ENCODE data around the gene CLPTM1. TPM values are rescaled to one million over a fixed set of nuclear protein-coding genes. Genes with fewer than 3 reads are reported as not detected.

CLPTM1 gene
- total RNA-seq, 4 donors from 2014 or later, result 44.2 to 76.9 (median 56.3) TPM

DNA sequence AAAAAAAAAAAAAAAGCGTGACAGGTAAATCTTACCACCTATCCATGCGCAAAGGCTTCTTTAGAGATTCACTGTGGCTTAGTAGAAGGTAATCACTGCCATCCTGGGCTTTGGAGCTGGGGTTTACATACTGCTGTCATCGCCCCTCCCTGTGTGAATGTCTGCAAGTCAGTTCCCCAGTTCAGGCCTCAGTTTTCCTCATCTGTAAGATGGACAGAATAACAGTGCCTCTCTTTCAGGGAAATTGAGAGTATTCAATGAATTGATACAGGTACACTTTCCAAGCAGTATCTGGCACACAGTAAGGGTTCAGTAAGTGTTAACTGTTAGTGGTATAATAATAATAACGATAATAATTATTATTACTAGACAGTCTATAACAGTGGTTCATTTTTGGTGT lies 48.3 kb downstream of the CLPTM1 start:
- TF ChIP-seq POLR2A (IDR thresholded peaks at IDR 0.05), result no peak
- TF ChIP-seq, protein P1, sequence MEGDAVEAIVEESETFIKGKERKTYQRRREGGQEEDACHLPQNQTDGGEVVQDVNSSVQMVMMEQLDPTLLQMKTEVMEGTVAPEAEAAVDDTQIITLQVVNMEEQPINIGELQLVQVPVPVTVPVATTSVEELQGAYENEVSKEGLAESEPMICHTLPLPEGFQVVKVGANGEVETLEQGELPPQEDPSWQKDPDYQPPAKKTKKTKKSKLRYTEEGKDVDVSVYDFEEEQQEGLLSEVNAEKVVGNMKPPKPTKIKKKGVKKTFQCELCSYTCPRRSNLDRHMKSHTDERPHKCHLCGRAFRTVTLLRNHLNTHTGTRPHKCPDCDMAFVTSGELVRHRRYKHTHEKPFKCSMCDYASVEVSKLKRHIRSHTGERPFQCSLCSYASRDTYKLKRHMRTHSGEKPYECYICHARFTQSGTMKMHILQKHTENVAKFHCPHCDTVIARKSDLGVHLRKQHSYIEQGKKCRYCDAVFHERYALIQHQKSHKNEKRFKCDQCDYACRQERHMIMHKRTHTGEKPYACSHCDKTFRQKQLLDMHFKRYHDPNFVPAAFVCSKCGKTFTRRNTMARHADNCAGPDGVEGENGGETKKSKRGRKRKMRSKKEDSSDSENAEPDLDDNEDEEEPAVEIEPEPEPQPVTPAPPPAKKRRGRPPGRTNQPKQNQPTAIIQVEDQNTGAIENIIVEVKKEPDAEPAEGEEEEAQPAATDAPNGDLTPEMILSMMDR (IDR thresholded peaks at IDR 0.05), result no peak
- H3K36me3 ChIP-seq, result peaks cover 0 to 32% (median 0%) of the 10 kb centered on the region in 3 donors
- H3K27ac ChIP-seq, result no peak overlapping the region
- intact Hi-C loops (cut with DNase I), result no loop called here
- DNase-seq, result no peak
- H3K9me3 ChIP-seq, result no peaks in the 10 kb centered on the region
- peaks cover 7 to 16% (median 11%) of the 10 kb centered on the region in 3 donors for H3K4me1 ChIP-seq
- H3K27me3 ChIP-seq, result no peaks in the 10 kb centered on the region
- 84 to 95% methylated on average over 4 of the region's 4 CpGs for WGBS, 2 donors
- H3K4me3 ChIP-seq, result no peak overlapping the region

DNA sequence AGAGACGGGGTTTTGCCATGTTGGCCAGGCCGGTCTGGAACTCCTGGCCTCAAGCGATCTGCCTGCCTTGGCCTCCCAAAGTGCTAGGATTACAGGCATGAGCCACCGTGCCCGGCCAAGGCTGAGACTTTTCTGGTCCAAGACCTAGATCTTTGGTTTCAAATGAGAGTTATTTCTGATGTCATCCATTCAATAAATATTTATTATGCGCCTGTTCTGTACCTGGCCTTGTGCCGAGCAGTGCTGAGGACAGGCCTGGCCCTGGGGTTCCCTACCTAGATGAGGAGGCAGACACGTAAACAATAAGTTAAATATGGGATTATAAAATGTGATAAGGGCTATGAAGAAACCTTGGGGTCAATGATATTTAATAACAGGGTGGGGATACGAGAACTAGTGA lies 50.6 kb downstream of the CLPTM1 start:
- 80 to 93% methylated on average over 9 of the region's 9 CpGs for WGBS, 2 donors
- H3K36me3 ChIP-seq, result peaks cover 0 to 36% (median 0%) of the 10 kb centered on the region in 3 donors
- no peak overlapping the region for H3K4me3 ChIP-seq
- DNase-seq, result no peak
- H3K9me3 ChIP-seq, result no peaks in the 10 kb centered on the region
- peaks cover 7 to 13% (median 10%) of the 10 kb centered on the region in 3 donors for H3K4me1 ChIP-seq
- intact Hi-C loops (cut with DNase I), result no loop called here
- TF ChIP-seq, protein P1 (IDR thresholded peaks at IDR 0.05), result no peak
- no peak for TF ChIP-seq POLR2A (IDR thresholded peaks at IDR 0.05)
- no peak overlapping the region for H3K27ac ChIP-seq
- H3K27me3 ChIP-seq, result no peaks in the 10 kb centered on the region

GRCh38 chr19:45008552-45008951 lies 53.4 kb downstream of the CLPTM1 start:
- 40 to 79% methylated on average over 1 to 8 of the region's 10 CpGs for WGBS, 2 donors
- Histone ChIP-seq H3K4me3 (no peak overlapping the region), H3K27me3 (no peaks in the 10 kb centered on the region), H3K27ac (no peak overlapping the region), H3K4me1 (no peaks in the 10 kb centered on the region), H3K36me3 (peaks cover 0 to 54% (median 0%) of the 10 kb centered on the region in 3 donors), H3K9me3 (no peaks in the 10 kb centered on the region)
- TF ChIP-seq, protein P1 (IDR thresholded peaks at IDR 0.05), result no peak
- TF ChIP-seq POLR2A (IDR thresholded peaks at IDR 0.05), result no peak
- intact Hi-C loops (cut with DNase I), result no loop called here
- DNase-seq, result no peak

- TF ChIP-seq, protein P1 (IDR thresholded peaks at IDR 0.05), result no peak
- no peak for TF ChIP-seq POLR2A (IDR thresholded peaks at IDR 0.05)
- H3K4me3 ChIP-seq, result no peak overlapping the region
- peaks cover 0 to 56% (median 0%) of the 10 kb centered on the region in 3 donors for H3K36me3 ChIP-seq
- H3K27ac ChIP-seq, result no peak overlapping the region
- H3K9me3 ChIP-seq, result no peaks in the 10 kb centered on the region
- no peaks in the 10 kb centered on the region for H3K27me3 ChIP-seq
- DNase-seq, result no peak
- no peaks in the 10 kb centered on the region for H3K4me1 ChIP-seq
- WGBS, 2 donors, result 90 to 96% methylated on average over 5 to 6 of the region's 9 CpGs
- intact Hi-C loops (cut with DNase I), result no loop called here
Measured at GRCh38 chr19:45009625-45010255, 54.6 kb downstream of the CLPTM1 start.

DNA sequence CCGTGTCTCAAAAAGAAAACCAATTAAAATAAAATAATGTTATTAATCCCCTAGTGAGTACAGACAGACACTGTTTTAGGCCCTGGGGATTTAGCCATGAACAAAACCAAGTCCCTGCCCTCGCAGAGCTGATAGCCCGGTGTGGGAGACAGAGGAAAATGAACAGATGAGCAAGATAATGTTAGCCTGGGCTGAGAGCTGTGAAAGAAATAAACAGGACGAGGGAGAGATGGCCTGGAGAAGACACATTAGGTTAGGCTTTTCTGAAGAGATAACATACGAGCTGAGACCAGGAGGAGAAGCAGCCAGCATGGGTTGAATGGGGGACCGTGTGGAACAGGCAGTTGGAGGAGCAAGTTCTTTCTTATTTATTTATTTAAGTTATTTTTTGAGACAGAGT lies 55.1 kb downstream of the CLPTM1 start:
- WGBS, 2 donors, result 65 to 71% methylated on average over 6 of the region's 6 CpGs
- no peak overlapping the region for H3K27ac ChIP-seq
- no peak for TF ChIP-seq POLR2A (IDR thresholded peaks at IDR 0.05)
- TF ChIP-seq, protein P1 (IDR thresholded peaks at IDR 0.05), result no peak
- no peak for DNase-seq
- intact Hi-C loops (cut with DNase I), result no loop called here
- H3K36me3 ChIP-seq, result peaks cover 0 to 61% (median 0%) of the 10 kb centered on the region in 3 donors
- H3K27me3 ChIP-seq, result no peaks in the 10 kb centered on the region
- no peaks in the 10 kb centered on the region for H3K9me3 ChIP-seq
- H3K4me3 ChIP-seq, result no peak overlapping the region
- no peaks in the 10 kb centered on the region for H3K4me1 ChIP-seq

All from esophagus squamous epithelium (tissue), 5 donors.